GM18517 (cell line): ENCODE results near the gene ACAA1.
"Not testable (repeated sequence)": the region's sequence is repeated elsewhere in the genome, so short reads cannot be mapped to it uniquely, and the experiment has no call there.

ENCODE experiments used
- ATAC-seq: cut with Tn5 transposase; IDR thresholded peaks from one replicate; pipeline ENCODE4 v1.9.1; 2021; ENCODE audit warnings: mild to moderate bottlenecking, moderate library complexity; ENCODE audit not compliant: unreplicated experiment

The ACAA1 gene

DNA sequence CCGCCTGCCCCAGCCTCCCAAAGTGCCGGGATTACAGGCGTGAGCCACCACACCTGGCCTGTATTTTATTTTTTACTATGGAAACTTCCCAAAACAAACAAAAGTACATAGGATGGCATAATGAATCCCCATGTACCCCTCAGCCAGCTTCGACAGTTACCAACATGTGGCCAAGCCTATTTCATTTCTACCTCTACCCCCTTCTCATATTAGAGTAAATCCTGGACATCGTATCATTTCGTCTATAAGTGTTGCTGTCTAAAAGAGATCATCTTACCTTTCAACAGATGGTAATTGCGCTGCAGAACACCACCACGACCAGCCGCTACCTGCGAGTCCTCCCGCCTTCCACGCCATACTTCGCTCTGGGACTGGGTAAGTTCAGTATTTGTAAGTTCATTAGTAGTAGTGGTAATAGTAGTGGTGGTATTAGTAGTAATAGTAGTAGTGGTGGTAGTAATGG lies 53.0 kb downstream of the ACAA1 start:
- ATAC-seq = no peak

DNA sequence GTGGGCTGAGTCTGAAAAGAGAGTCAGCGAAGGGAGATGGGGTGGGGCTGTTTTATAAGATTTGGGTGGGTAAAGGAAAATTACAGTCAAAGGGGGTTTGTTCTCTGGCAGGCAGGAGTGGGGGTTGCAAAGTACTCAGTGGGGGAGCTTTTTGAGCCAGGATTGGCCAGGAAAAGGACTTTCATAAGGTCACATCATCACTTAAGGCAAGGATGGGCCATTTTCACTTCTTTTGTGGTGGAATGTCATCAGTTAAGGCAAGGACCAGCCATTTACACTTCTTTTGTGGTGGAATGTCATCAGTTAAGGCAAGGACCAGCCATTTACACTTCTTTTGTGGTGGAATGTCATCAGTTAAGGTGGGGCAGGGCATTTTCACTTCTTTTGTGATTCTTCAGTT lies 53.7 kb downstream of the ACAA1 start:
- not testable (repeated sequence) for ATAC-seq

DNA sequence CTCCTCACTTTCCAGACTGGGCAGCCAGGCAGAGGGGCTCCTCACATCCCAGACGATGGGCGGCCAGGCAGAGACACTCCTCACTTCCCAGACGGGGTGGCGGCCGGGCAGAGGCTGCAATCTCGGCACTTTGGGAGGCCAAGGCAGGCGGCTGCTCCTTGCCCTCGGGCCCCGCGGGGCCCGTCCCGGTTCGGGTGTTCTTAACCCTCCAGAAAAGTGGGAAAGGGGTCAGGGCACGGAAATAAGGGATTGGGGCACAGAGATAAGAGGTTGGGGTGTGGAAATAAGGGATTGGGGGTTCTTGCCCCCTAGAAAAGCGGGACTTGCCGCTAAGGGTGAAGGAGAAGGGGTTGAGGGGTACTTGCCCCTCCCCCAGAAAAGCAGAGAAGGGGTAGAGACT lies 54.6 kb downstream of the ACAA1 start:
- ATAC-seq = not testable (repeated sequence)

GRCh38 chr3:38077073-38077472 lies 59.9 kb downstream of the ACAA1 start:
- not testable (repeated sequence) for ATAC-seq
